ENCODE measurements around the gene PARVB.

DNA sequence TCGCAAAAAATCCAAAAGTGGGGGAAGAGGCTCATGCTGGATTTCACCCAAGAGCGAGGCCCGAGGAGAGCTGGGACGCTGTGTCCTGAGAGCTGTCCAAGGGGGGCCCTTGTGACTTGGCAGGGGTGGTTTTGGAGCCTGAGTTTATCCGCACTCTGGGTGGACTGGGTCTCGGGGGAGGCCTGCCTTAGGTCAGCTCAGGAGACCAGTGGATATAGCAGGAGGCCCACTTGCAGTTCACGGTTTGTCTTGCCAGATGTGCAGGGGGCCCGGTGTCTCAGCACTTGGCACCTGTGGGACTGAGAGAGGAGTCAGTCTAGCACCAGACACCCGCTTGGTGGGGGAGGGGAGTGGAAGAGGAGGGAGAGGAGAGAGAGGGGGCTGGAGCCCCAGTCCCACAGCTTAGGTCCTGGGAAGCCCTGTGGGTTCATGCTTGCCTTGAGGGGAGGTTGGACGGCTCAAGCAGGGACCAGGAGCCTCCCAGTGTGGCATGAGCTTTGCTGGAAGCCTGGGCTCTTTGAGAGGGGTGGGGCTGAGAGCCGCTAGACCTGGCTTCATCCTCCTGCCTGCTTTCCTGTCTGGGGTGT lies 33.4 kb downstream of the PARVB start:
- TF ChIP-seq, protein P1, sequence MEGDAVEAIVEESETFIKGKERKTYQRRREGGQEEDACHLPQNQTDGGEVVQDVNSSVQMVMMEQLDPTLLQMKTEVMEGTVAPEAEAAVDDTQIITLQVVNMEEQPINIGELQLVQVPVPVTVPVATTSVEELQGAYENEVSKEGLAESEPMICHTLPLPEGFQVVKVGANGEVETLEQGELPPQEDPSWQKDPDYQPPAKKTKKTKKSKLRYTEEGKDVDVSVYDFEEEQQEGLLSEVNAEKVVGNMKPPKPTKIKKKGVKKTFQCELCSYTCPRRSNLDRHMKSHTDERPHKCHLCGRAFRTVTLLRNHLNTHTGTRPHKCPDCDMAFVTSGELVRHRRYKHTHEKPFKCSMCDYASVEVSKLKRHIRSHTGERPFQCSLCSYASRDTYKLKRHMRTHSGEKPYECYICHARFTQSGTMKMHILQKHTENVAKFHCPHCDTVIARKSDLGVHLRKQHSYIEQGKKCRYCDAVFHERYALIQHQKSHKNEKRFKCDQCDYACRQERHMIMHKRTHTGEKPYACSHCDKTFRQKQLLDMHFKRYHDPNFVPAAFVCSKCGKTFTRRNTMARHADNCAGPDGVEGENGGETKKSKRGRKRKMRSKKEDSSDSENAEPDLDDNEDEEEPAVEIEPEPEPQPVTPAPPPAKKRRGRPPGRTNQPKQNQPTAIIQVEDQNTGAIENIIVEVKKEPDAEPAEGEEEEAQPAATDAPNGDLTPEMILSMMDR (IDR thresholded peaks at IDR 0.05; ENCODE audit: low read length), result no peak
- TF ChIP-seq EZH2 (IDR thresholded peaks at IDR 0.05; ENCODE audit: borderline replicate concordance, low read length), result no peak

Data from OCI-LY1 (cell line).